K562 (cell line): ENCODE measurements around the gene HELB. TPM values are rescaled to one million over a fixed set of nuclear protein-coding genes. Genes with fewer than 3 reads are reported as not detected.
A peak's percentile ranks its signal among the peaks of the same experiment; 100 is the strongest.

Source experiments
- ATAC-seq: fragments of 200-7000 bp; cut with Tn5 transposase; 3 replicates; pipeline ENCODE4 v1.9.1; 2020; ENCODE audit warnings: moderate library complexity
- BruUV-seq: library from RNA; stranded (reverse); fragments of 400-500 nt; replicated peaks from 2 replicates; lab custom pipeline; 2021; lab: Mats Ljungman, UMichigan
- CTCF ChIA-PET: fragments of 300-600 bp; formaldehyde crosslinking; extraction: SDS; loops from one replicate; lab custom pipeline; 2021; ENCODE audit warnings: low intra/inter-chr PET ratio; lab: Yijun Ruan, JAX
- POLR2A ChIA-PET: fragments of 300-600, 350-650 bp; sonication (Branson Sonifier 250); formaldehyde crosslinking; extraction: SDS; loops from one replicate; lab custom pipeline; 2021; ENCODE audit warnings: antibody characterized with exemption, inconsistent platforms; lab: Yijun Ruan, JAX
- DNase-seq, 4 experiments: peaks; one replicate each; pipeline versions ENCODE4 v3.0.0 to v3.0.0-alpha.2; 2011 to 2018; ENCODE audit warnings: low spot score in 3 of 4, mixed read lengths in 3 of 4; ENCODE audit errors: extremely low read depth in 1 of 4
- FAIRE-seq: peaks from 2 replicates; lab custom pipeline; 2011; peaks lifted over from hg19 to GRCh38; lab: Jason Lieb, UNC
- H2AFZ ChIP-seq: 2 replicates; pipeline ENCODE4 v1.6.0; 2011; ENCODE audit warnings: low read depth, low read length, control low read depth, inconsistent platforms
- H3K27ac ChIP-seq: fragments of 200-600 bp; 3 replicates; pipeline ENCODE4 v1.8.0; 2011; ENCODE audit warnings: low read depth, mild to moderate bottlenecking, control low read depth, inconsistent platforms, low read length, moderate library complexity, mixed read lengths; ENCODE audit errors: extremely low read depth
- H3K27me3 ChIP-seq, 2 experiments: fragments of 300-600 bp in 1 of 2; 2 replicates in 1 of 2; 3 replicates in 1 of 2; pipeline versions ENCODE4 v1.6.0 to v1.8.0; 2011; ENCODE audit warnings: inconsistent platforms in 2 of 2, low read length in 2 of 2, mild to moderate bottlenecking in 1 of 2, mixed read lengths in 1 of 2, moderate library complexity in 1 of 2; ENCODE audit not compliant: control insufficient read depth in 2 of 2, insufficient read depth in 2 of 2
- H3K36me3 ChIP-seq: fragments of 300-600 bp; 3 replicates; pipeline ENCODE4 v1.8.0; 2011; ENCODE audit warnings: mild to moderate bottlenecking, low read length, inconsistent platforms; ENCODE audit not compliant: control insufficient read depth, insufficient read depth
- H3K4me1 ChIP-seq, 2 experiments: fragments of 200-600 bp in 1 of 2; replicated peaks in 1 of 2; 2 replicates in 1 of 2; 3 replicates in 1 of 2; pipeline versions ENCODE4 v1.5.1 to v1.8.0; 2011; ENCODE audit warnings: inconsistent platforms in 2 of 2, low read length in 2 of 2, mild to moderate bottlenecking in 1 of 2, mixed read lengths in 1 of 2, moderate library complexity in 1 of 2; ENCODE audit not compliant: control insufficient read depth in 2 of 2, insufficient read depth in 2 of 2
- H3K4me2 ChIP-seq: 2 replicates; pipeline ENCODE4 v1.6.1; 2011; ENCODE audit warnings: low read length, control low read depth, inconsistent platforms, mixed read lengths; ENCODE audit not compliant: insufficient read depth
- H3K4me3 ChIP-seq: fragments of 200-600 bp; sonication (generic), shearing (Covaris generic); 2 replicates; pipeline ENCODE4 v1.5.1; 2016; ENCODE audit warnings: control low read depth, inconsistent platforms
- H3K79me2 ChIP-seq: fragments of 200-600 bp; 3 replicates; pipeline ENCODE4 v1.8.0; 2011; ENCODE audit warnings: low read length, inconsistent platforms; ENCODE audit not compliant: control insufficient read depth, insufficient read depth
- H3K9ac ChIP-seq, 2 experiments: 2 replicates each; pipeline versions ENCODE4 v1.6.0 to v1.6.1; 2011; ENCODE audit warnings: low read depth in 2 of 2, low read length in 2 of 2, control low read depth in 1 of 2, inconsistent platforms in 1 of 2, mild to moderate bottlenecking in 1 of 2, mixed read lengths in 1 of 2; ENCODE audit not compliant: insufficient read depth in 1 of 2
- H3K9me1 ChIP-seq: one replicate; pipeline ENCODE4 v1.6.0; 2011; ENCODE audit warnings: inconsistent platforms, mild to moderate bottlenecking, low read length, moderate library complexity; ENCODE audit not compliant: control insufficient read depth, insufficient read depth
- H3K9me3 ChIP-seq: replicated peaks from 2 replicates; pipeline ENCODE4 v1.5.1; 2011; ENCODE audit warnings: low read depth, low read length, inconsistent platforms; ENCODE audit not compliant: control insufficient read depth, insufficient read depth
- H4K20me1 ChIP-seq: replicated peaks from 2 replicates; pipeline ENCODE4 v1.6.1; 2011; ENCODE audit warnings: low read length, inconsistent platforms, mixed read lengths; ENCODE audit not compliant: control insufficient read depth, insufficient read depth
- CHAMP1 ChIP-seq: fragments of 450-650 bp; IDR thresholded peaks from 2 replicates; pipeline ENCODE4 v1.6.1; 2016; ENCODE audit warnings: mild to moderate bottlenecking
- CHD1 ChIP-seq: fragments of 200-600 bp; sonication (generic); IDR thresholded peaks from one replicate; pipeline ENCODE4 v1.6.1; 2012; ENCODE audit warnings: mild to moderate bottlenecking, moderate library complexity, low read length, inconsistent platforms
- CREM ChIP-seq: IDR thresholded peaks from 2 replicates; pipeline ENCODE4 v1.6.1; 2014; ENCODE audit warnings: antibody characterized with exemption, low read depth
- DLX4 ChIP-seq: fragments of 250-450 bp; sonication (Bioruptor Pico); IDR thresholded peaks from 2 replicates; pipeline ENCODE4 v1.6.1; 2021; ENCODE audit warnings: mild to moderate bottlenecking
- ELF2 ChIP-seq: fragments of 250-450 bp; sonication (Bioruptor Pico); IDR thresholded peaks from 2 replicates; pipeline ENCODE4 v1.5.0; 2021; ENCODE audit warnings: mild to moderate bottlenecking
- EP300 ChIP-seq: IDR thresholded peaks from 2 replicates; pipeline ENCODE4 v1.6.1; 2012; ENCODE audit warnings: low read length, improper control_type of control experiment
- HMGN3 ChIP-seq: IDR thresholded peaks from 2 replicates; pipeline ENCODE4 v1.6.1; 2011; ENCODE audit warnings: borderline replicate concordance, low read depth, mild to moderate bottlenecking, mixed read lengths, low read length; ENCODE audit not compliant: insufficient read length; ENCODE audit errors: extremely low read depth
- TEAD4 ChIP-seq, 2 experiments: sonication (generic) in 1 of 2; formaldehyde crosslinking in 1 of 2; IDR thresholded peaks; 2 replicates each; pipeline versions ENCODE4 v1.6.1 to v1.8.0; 2012 to 2022; ENCODE audit warnings: borderline replicate concordance in 1 of 2, inconsistent platforms in 1 of 2, low read length in 1 of 2, mild to moderate bottlenecking in 1 of 2, missing genetic modification reagents in 1 of 2
- ZNF274 ChIP-seq: IDR thresholded peaks from 2 replicates; pipeline ENCODE4 v1.6.1; 2011; ENCODE audit warnings: low read depth, mild to moderate bottlenecking, low read length, moderate library complexity, borderline replicate concordance
- ZNF41 ChIP-seq: fragments of 250-450 bp; sonication (Bioruptor Pico); conservative IDR thresholded peaks from 2 replicates; pipeline ENCODE4 v1.4.0; 2020; ENCODE audit warnings: mild to moderate bottlenecking
- WGBS: fragments of 100-300 bp; shearing (Covaris generic); methylation state at CpG from one replicate; pipeline ENCODE4 v1.1.6; 2016; ENCODE audit warnings: low coverage, mixed read lengths; ENCODE audit not compliant: insufficient coverage; ENCODE audit errors: missing lambda C conversion rate; 5-methylcytosine and 5-hydroxymethylcytosine counted together
- in situ Hi-C: fragments of 300-500 bp; cut with MboI; formaldehyde crosslinking; loops from 4 replicates; pipeline ENCODE4 v1.15.0; 2018; ENCODE audit warnings: inconsistent platforms, mixed read lengths
- intact Hi-C: fragments of 100-400 bp; cut with micrococcal nuclease; formaldehyde crosslinking; loops from 2 replicates; pipeline ENCODE4 v1.14.2; 2022
- polyA plus RNA-seq, 8 experiments: library from polyadenylated mRNA; depleted of rRNA in 4 of 8; stranded (reverse) in 5 of 8; unstranded in 3 of 8; fragments of >200 nt; fragmentation: Nextera tagmentation in 2 of 8; fragmentation: Illumina TruSeq in 1 of 8; extraction: Ambion mirVana in 2 of 8; extraction: Trizol in 1 of 8; gene quantifications; 2 replicates each; pipeline versions ENCODE4 v1.2.1 to v1.2.3, GENCODE V29; 2011 to 2014; ENCODE audit warnings: inconsistent platforms in 1 of 8, missing spikeins in 1 of 8
- total RNA-seq, 7 experiments: library from RNA; depleted of rRNA in 6 of 7; stranded (reverse); fragments of >200 nt in 6 of 7; fragmentation: Illumina TruSeq in 2 of 7; extraction: Trizol in 2 of 7; gene quantifications; 2 replicates each; pipeline versions ENCODE4 v1.2.1 to v1.2.3, GENCODE V29; 2011 to 2021; ENCODE audit warnings: low replicate concordance in 1 of 7

HELB gene
- total and polyA plus RNA-seq, 9 of the 15 experiments (the other 6 are each of a cell fraction or from before 2014, with no cell fraction given), result 0.74 to 7.6 (median 2.4) TPM

- Histone ChIP-seq H2AFZ (no peak overlapping the region), H3K36me3 (no peaks in the 10 kb centered on the region), H3K4me1 (no peaks in the 10 kb centered on the region), H3K9me3 (no peaks in the 10 kb centered on the region), H4K20me1 (no peaks in the 10 kb centered on the region), H3K9me1 (no peaks in the 10 kb centered on the region), H3K27ac (no peak overlapping the region), H3K27me3 (peaks cover 2 to 7% of the 10 kb centered on the region in 2 experiments; a peak in 2 of 5 replicates), H3K4me3 (no peak overlapping the region), H3K4me2 (no peak overlapping the region), H3K9ac (no peak overlapping the region), H3K79me2 (no peaks in the 10 kb centered on the region)
- ATAC-seq (peak; percentile 60; the same call in 1 of the 3 replicates), FAIRE-seq (no peak), DNase-seq (no peak)
- WGBS, result 43% methylated on average over 8 of the region's 8 CpGs
- no TSS peak for BruUV-seq
- TF ChIP-seq CHAMP1 (no peak), CREM (0 out of 2 replicates have a peak, but pooled peaks have one; percentile 51)
- intact Hi-C loops, result loop anchor here (10.0 kb wide), 1 partner anchor 332 kb away; no protein-coding TSS in a partner anchor
- in situ Hi-C loops, result no loop called here
- ChIA-PET CTCF (no interaction called here), POLR2A (interaction anchor here (0.8 to 1.3 kb wide), 4 partner anchors 9 to 24 kb away, joined by 3 to 4 read pairs (median 3); no protein-coding TSS in a partner anchor)
Measured at GRCh38 chr12:66352899-66353298, 50.6 kb downstream of the HELB start.

GRCh38 chr12:66354291-66354690 is 52.0 kb downstream of the HELB start:
- H3K36me3 ChIP-seq, result no peaks in the 10 kb centered on the region
- in situ Hi-C loops, result no loop called here

More at GRCh38 chr12:66354291-66354690, 52.0 kb downstream of the HELB start:
- Histone ChIP-seq H3K4me1 (no peaks in the 10 kb centered on the region), H3K9ac (no peak overlapping the region), H2AFZ (no peak overlapping the region), H3K4me2 (no peak overlapping the region), H3K79me2 (no peaks in the 10 kb centered on the region), H3K27ac (no peak overlapping the region), H3K27me3 (peaks cover 2 to 13% of the 10 kb centered on the region in 2 experiments; a peak in 4 of 5 replicates), H3K9me1 (no peaks in the 10 kb centered on the region), H3K9me3 (no peaks in the 10 kb centered on the region), H4K20me1 (no peaks in the 10 kb centered on the region)
- intact Hi-C loops, result loop anchor here (10.0 kb wide), 1 partner anchor 331 kb away; no protein-coding TSS in a partner anchor
- FAIRE-seq, result no peak
- ATAC-seq, result no peak
- WGBS, result 7% methylated on average over 6 of the region's 6 CpGs
- ChIA-PET POLR2A (interaction anchor here (0.6 to 1.0 kb wide), 2 partner anchors 9 to 583 kb away, joined by 3 read pairs; no protein-coding TSS in a partner anchor), CTCF (no interaction called here)
- DNase-seq, result no peak
- no TSS peak for BruUV-seq
- TF ChIP-seq EP300, result no peak
- TF ChIP-seq CHD1, result no peak
- TF ChIP-seq ZNF41 (CRISPR knock-in tag), result no peak
- no peak for TF ChIP-seq TEAD4 (IDR thresholded peaks at IDR 0.05; ENCODE audit: low read length)
- TF ChIP-seq TEAD4 (CRISPR knock-in tag; IDR thresholded peaks at IDR 0.05; ENCODE audit: borderline replicate concordance), result no peak
- TF ChIP-seq HMGN3, result no peak
- no peak for TF ChIP-seq ELF2 (CRISPR knock-in tag)
- TF ChIP-seq ZNF274, result no peak
- TF ChIP-seq DLX4 (CRISPR knock-in tag), result no peak
- TF ChIP-seq, all 486 proteins: peak for 0
- H3K4me3 ChIP-seq, result no peak overlapping the region
